HG03159 (cell line): Measurements from ENCODE around the gene VCAN.

Source experiments
- ATAC-seq: cut with Tn5 transposase; IDR thresholded peaks from one replicate; pipeline ENCODE4 v1.9.1; 2021; ENCODE audit warnings: mild to moderate bottlenecking, moderate library complexity; ENCODE audit not compliant: unreplicated experiment

The VCAN gene

DNA sequence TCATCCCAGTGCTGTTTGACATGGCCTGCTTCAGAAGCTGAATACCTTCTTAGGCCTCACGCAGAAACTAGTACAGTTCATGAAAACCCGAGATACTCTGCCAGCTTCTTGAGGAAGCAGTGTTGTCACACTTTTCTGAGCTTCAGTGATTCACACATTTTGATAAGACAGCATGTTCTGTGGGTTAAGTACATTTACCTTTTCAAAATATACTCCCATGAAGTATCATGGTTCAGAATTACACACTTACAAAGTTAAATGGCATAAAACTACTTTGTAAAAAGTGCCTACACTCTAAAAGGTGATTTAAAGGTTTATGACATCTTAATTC, 56.9 kb downstream of the VCAN start:
- ATAC-seq: no peak

GRCh38 chr5:83530193-83530592, 58.6 kb downstream of the VCAN start:
- no peak for ATAC-seq

GRCh38 chr5:83531661-83532060, 60.1 kb downstream of the VCAN start:
- ATAC-seq: no peak

DNA sequence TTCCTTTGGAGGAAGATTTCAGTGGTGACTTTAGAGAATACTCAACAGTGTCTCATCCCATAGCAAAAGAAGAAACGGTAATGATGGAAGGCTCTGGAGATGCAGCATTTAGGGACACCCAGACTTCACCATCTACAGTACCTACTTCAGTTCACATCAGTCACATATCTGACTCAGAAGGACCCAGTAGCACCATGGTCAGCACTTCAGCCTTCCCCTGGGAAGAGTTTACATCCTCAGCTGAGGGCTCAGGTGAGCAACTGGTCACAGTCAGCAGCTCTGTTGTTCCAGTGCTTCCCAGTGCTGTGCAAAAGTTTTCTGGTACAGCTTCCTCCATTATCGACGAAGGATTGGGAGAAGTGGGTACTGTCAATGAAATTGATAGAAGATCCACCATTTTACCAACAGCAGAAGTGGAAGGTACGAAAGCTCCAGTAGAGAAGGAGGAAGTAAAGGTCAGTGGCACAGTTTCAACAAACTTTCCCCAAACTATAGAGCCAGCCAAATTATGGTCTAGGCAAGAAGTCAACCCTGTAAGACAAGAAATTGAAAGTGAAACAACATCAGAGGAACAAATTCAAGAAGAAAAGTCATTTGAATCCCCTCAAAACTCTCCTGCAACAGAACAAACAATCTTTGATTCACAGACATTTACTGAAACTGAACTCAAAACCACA, 67.4 kb downstream of the VCAN start:
- ATAC-seq: peak; percentile 81

GRCh38 chr5:83539463-83539790, 67.9 kb downstream of the VCAN start:
- no peak for ATAC-seq

- no peak for ATAC-seq
Measured at GRCh38 chr5:83540105-83540504, 68.6 kb downstream of the VCAN start.

- no peak for ATAC-seq
Measured at GRCh38 chr5:83540783-83541182, 69.2 kb downstream of the VCAN start.

DNA sequence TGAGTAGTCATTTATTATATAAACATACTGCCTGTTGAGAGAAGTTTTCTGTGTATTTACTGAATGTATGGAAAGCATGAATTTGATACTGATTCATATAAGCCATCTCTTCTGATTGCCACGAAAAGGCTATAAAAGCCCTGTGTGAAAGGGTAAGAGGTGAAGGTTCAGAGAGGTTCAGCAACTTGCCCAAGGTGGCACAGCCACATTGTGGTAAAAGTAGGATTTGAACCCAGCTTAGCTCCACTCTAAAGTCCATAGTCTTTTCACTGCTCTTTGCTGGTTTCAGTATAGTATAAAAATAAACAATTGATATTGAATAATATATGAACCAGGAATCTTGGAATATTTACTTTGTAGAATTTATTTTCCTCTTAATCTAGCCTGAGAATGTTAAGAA, 71.3 kb downstream of the VCAN start:
- ATAC-seq: no peak

- ATAC-seq: no peak
Measured at GRCh38 chr5:83543898-83544297, 72.4 kb downstream of the VCAN start.

GRCh38 chr5:83547161-83547560, 75.6 kb downstream of the VCAN start:
- no peak for ATAC-seq

GRCh38 chr5:83547889-83548288, 76.3 kb downstream of the VCAN start:
- ATAC-seq: no peak

DNA sequence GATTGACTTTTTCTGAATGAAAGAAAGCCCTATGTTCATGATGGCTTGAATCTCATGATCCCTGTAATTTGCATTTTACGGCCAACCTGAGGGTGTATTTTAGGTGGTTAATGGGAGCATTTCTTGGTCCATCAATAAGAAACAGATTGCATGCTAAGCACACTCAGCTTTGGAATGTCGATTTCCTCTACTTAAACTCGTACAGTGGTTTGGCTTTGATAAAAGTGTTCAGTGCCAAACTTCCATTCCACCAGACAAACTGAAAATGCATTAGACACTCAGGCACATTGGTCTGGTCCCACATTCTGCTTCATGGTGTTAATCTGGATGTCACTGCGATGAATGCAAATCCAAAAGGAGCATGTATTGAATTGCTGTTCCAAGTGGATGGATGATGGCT, 77.0 kb downstream of the VCAN start:
- ATAC-seq: no peak

GRCh38 chr5:83549076-83549475, 77.5 kb downstream of the VCAN start:
- ATAC-seq: no peak

DNA sequence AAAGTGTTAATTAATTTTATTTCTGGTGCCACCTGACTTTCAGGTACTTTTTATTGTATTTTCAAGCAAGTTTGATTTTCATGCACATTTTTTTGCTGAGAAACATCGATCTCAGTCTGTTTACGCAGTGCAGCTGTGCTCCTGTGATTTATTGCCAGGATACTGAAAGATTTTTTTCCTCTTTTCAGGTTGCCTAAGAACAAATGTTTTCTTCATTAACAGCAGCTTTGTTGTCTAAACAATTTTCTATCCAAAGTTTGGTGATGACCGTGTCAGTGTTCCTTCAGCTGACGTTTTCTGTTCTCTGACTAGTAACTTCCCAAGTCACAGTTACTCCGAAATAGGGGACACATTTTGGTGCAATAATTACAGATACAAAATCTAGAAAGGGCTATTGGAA, 78.1 kb downstream of the VCAN start:
- no peak for ATAC-seq

GRCh38 chr5:83551821-83552220, 80.3 kb downstream of the VCAN start:
- no peak for ATAC-seq

GRCh38 chr5:83552275-83552674, 80.7 kb downstream of the VCAN start:
- no peak for ATAC-seq

- no peak for ATAC-seq
Measured at GRCh38 chr5:83553000-83553486, 81.5 kb downstream of the VCAN start.

GRCh38 chr5:83554133-83554532, 82.6 kb downstream of the VCAN start:
- ATAC-seq: no peak

DNA sequence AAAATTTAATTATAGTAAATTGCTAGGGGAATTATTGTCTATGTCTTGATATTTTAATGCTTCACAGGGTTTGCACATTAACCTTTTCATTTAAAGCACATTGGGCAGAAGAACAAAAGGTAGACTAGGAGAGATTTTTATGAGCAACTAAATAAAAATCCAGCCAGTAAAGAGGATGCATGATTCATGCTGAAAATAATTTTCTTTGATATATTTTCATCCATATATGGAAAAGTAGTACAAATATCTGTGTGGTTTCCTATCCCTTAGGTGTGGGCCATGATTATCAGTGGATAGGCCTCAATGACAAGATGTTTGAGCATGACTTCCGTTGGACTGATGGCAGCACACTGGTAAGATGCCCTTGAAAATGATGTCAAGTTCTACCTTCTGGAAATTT, 83.1 kb downstream of the VCAN start:
- no peak for ATAC-seq

DNA sequence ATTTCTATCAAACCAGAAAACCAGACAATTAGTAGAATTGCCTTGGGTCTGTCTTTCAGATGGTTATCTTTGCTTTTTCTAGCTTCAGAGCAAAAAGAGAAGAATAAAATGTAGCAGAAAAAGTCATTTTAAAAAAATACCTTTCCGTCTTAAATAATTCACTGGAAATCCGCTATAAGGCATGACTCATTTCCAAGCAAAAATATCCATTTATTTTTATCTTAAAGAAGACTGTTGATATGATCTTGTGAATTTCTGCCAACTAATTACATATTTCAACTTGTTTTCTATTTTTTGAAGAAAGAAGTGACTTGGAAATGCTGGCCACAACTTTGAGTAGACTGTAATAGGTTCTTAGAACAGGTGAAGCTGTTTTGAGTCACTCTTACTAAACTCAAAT, 83.7 kb downstream of the VCAN start:
- ATAC-seq: no peak

DNA sequence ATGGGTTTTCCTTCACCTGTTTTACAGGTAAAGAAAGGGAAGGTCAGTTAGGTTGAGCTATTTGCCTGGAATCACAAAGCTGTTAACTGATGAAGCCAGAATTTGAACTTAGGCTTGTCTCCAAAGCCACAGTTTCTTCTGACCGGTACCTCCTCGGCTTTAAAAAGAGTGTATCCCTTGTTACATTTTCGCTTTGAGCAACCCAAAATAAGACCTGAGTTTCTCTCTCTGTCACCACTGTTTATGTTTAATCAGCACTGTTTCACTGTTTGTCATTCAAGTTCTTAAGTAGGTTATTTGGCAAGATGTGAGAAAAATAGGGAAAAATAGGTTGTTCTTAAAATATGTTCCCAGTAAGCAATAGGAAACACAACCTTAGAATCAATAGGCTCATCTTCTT, 84.6 kb downstream of the VCAN start:
- peak; percentile 62 for ATAC-seq

DNA sequence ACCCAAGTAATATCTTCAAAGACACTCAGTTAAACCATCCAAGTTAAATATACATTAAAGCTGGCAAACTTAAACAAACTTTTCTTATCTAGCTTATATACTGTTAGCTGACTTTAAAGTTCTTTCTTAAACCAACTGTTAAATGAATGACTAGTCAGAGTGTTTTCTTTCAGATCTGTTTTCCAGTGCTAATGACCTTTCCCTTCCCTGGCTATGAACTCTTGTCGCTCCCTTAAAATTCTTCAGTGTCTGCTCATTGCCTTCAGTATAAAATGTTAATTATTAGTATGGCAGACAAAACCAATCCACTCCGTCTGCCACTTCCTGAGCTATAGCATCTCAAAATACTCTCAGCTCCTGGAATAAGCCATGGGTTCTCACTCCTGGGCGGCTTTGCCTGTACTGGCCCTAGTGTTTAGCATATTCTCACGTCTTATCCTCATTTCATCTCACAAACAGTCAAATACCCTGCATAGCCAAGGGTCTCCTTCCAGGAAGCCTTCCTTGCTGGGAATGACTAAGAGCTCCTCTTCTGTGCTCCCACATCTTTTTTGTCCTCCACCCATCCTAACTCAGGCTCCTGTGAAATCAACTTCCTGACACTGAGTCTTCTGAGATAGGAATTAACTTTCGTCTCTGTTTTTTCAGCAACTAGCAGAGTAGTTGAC, 87.7 kb downstream of the VCAN start:
- no peak for ATAC-seq

GRCh38 chr5:83562071-83562606, 90.6 kb downstream of the VCAN start:
- no peak for ATAC-seq
